OCI-LY1 (cell line): ENCODE measurements around the gene IFRD2.

Source experiments
- H2AFZ ChIP-seq: fragments of 200-600 bp; sonication (generic), shearing (Covaris generic); 2 replicates; pipeline ENCODE4 v1.6.0; 2014; ENCODE audit warnings: antibody characterized with exemption, mild to moderate bottlenecking, low read length
- H3F3A ChIP-seq: fragments of 200-600 bp; sonication (generic), shearing (Covaris generic); 2 replicates; pipeline ENCODE4 v1.6.0; 2014; ENCODE audit warnings: mild to moderate bottlenecking, antibody characterized with exemption, low read length, moderate library complexity; ENCODE audit not compliant: insufficient read depth
- H3K27ac ChIP-seq: fragments of 200-600 bp; sonication (generic); 2 replicates; pipeline ENCODE4 v1.5.1; 2014; ENCODE audit warnings: low read length, mixed run types, mild to moderate bottlenecking, low read depth; ENCODE audit not compliant: poor library complexity, severe bottlenecking
- H3K27me3 ChIP-seq: fragments of 200-600 bp; sonication (generic); 2 replicates; pipeline ENCODE4 v1.6.0; 2014; ENCODE audit warnings: antibody characterized with exemption, mild to moderate bottlenecking, low read length, moderate library complexity; ENCODE audit not compliant: insufficient read depth
- H3K36me3 ChIP-seq: fragments of 200-600 bp; sonication (generic); 2 replicates; pipeline ENCODE4 v1.6.1; 2014; ENCODE audit warnings: mild to moderate bottlenecking, antibody characterized with exemption, low read length, moderate library complexity, mixed read lengths; ENCODE audit not compliant: insufficient read depth
- H3K4me1 ChIP-seq: fragments of 200-600 bp; sonication (generic); 2 replicates; pipeline ENCODE4 v1.5.1; 2014; ENCODE audit warnings: mild to moderate bottlenecking, low read length, moderate library complexity; ENCODE audit not compliant: insufficient read depth, severe bottlenecking
- H3K4me2 ChIP-seq: fragments of 200-600 bp; sonication (generic), shearing (Covaris generic); 2 replicates; pipeline ENCODE4 v1.6.1; 2014; ENCODE audit warnings: low read length
- H3K4me3 ChIP-seq: fragments of 200-600 bp; sonication (generic); 2 replicates; pipeline ENCODE4 v1.5.1; 2014; ENCODE audit warnings: low read length, low read depth, mild to moderate bottlenecking, mixed read lengths; ENCODE audit not compliant: poor library complexity, severe bottlenecking
- H3K79me2 ChIP-seq: fragments of 200-600 bp; shearing (Covaris generic); 2 replicates; pipeline ENCODE4 v1.6.1; 2016; ENCODE audit warnings: mixed run types, low read length, mixed read lengths; ENCODE audit not compliant: insufficient read depth
- H3K9ac ChIP-seq: fragments of 200-600 bp; sonication (generic), shearing (Covaris generic); 2 replicates; pipeline ENCODE4 v1.6.1; 2014; ENCODE audit warnings: mild to moderate bottlenecking, low read length, mixed read lengths
- H3K9me2 ChIP-seq: fragments of 200-600 bp; sonication (generic), shearing (Covaris generic); 2 replicates; pipeline ENCODE4 v1.6.1; 2014; ENCODE audit warnings: low read depth, mild to moderate bottlenecking, low read length, mixed read lengths
- H3K9me3 ChIP-seq: fragments of 200-600 bp; shearing (Covaris generic); 2 replicates; pipeline ENCODE4 v1.6.1; 2014; ENCODE audit warnings: low read length, mixed read lengths
- H4K20me1 ChIP-seq: fragments of 200-600 bp; sonication (generic), shearing (Covaris generic); 2 replicates; pipeline ENCODE4 v1.6.0; 2016; ENCODE audit warnings: mild to moderate bottlenecking, low read length; ENCODE audit not compliant: insufficient read depth
- EZH2 ChIP-seq: fragments of 200-600 bp; sonication (generic), shearing (Covaris generic); IDR thresholded peaks from 2 replicates; pipeline ENCODE4 v1.8.0; 2017; ENCODE audit warnings: borderline replicate concordance, mixed run types, mild to moderate bottlenecking, antibody characterized with exemption, low read length, moderate library complexity, mixed read lengths
- TF ChIP-seq, protein P1 (sequence below): fragments of 200-600 bp; sonication (generic), shearing (Covaris generic); IDR thresholded peaks from 2 replicates; pipeline ENCODE4 v1.5.1; 2017; ENCODE audit warnings: mild to moderate bottlenecking, antibody characterized with exemption, low read length, moderate library complexity, mixed read lengths

Gene IFRD2

DNA sequence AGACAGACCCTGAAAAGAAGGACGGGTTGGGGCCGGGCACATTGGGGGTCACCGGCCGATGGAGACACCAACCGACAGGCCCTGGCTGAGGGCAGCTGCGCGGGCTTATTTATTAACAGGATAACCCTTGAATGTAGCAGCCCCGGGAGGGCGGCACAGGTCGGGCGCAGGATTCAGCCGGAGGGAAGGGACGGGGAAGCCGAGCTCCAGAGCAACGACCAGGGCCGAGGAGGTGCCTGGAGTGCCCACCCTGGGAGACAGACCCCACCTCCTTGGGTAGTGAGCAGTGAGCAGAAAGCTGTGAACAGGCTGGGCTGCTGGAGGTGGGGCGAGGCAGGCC lies 15.5 kb downstream of the IFRD2 start:
- Histone ChIP-seq H3K9ac (no peak overlapping the region), H4K20me1 (no peaks in the 10 kb centered on the region), H3K27ac (no peak overlapping the region), H3K27me3 (no peaks in the 10 kb centered on the region), H3K4me2 (no peak overlapping the region), H3K36me3 (no peaks in the 10 kb centered on the region), H3F3A (no peaks in the 10 kb centered on the region), H3K9me2 (no peaks in the 10 kb centered on the region), H2AFZ (no peak overlapping the region), H3K4me3 (no peak overlapping the region), H3K9me3 (no peaks in the 10 kb centered on the region), H3K79me2 (no peaks in the 10 kb centered on the region), H3K4me1 (peaks cover 6% of the 10 kb centered on the region)
- no peak for TF ChIP-seq EZH2
- TF ChIP-seq, protein P1, sequence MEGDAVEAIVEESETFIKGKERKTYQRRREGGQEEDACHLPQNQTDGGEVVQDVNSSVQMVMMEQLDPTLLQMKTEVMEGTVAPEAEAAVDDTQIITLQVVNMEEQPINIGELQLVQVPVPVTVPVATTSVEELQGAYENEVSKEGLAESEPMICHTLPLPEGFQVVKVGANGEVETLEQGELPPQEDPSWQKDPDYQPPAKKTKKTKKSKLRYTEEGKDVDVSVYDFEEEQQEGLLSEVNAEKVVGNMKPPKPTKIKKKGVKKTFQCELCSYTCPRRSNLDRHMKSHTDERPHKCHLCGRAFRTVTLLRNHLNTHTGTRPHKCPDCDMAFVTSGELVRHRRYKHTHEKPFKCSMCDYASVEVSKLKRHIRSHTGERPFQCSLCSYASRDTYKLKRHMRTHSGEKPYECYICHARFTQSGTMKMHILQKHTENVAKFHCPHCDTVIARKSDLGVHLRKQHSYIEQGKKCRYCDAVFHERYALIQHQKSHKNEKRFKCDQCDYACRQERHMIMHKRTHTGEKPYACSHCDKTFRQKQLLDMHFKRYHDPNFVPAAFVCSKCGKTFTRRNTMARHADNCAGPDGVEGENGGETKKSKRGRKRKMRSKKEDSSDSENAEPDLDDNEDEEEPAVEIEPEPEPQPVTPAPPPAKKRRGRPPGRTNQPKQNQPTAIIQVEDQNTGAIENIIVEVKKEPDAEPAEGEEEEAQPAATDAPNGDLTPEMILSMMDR, result no peak

DNA sequence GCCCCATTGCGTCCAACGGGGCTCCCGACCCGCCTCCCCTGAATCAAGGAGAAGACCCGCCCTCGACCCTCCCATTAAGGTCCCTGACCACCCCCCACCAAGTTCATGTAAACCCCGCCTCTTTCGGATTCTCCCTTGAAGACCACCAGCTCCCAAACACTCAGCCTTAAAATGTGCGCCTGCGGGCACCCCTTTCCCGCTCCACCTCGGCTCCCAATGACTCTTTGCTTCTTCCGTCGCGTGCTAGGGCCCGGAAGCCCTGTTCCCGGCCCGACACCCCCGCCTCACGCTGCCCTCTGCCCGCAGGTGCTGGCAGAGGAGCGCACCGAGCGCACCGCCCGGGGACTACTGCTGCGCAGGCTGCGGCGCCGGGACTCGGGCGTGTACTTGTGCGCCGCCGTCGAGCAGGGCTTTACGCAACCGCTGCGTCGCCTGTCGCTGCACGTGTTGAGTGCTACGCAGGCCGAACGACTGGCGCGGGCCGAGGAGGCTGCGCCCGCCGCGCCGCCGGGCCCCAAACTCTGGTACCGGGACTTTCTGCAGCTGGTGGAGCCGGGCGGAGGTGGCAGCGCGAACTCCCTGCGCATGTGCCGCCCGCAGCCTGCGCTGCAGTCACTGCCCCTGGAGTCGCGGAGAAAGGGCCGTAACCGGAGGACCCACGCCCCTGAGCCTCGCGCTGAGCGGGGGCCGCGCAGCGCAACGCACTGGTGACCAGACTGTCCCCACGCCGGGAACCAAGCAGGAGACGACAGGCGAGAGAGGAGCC lies 16.1 kb downstream of the IFRD2 start:
- no peak overlapping the region for H3K27ac ChIP-seq
- H3F3A ChIP-seq, result no peaks in the 10 kb centered on the region
- no peaks in the 10 kb centered on the region for H4K20me1 ChIP-seq
- no peak overlapping the region for H3K4me2 ChIP-seq
- no peak overlapping the region for H3K4me3 ChIP-seq
- H3K27me3 ChIP-seq, result no peaks in the 10 kb centered on the region
- no peaks in the 10 kb centered on the region for H3K36me3 ChIP-seq
- H3K9ac ChIP-seq, result no peak overlapping the region
- TF ChIP-seq EZH2, result no peak
- H3K4me1 ChIP-seq, result peaks cover 6% of the 10 kb centered on the region
- H2AFZ ChIP-seq, result no peak overlapping the region
- no peaks in the 10 kb centered on the region for H3K9me3 ChIP-seq
- H3K9me2 ChIP-seq, result no peaks in the 10 kb centered on the region
- no peaks in the 10 kb centered on the region for H3K79me2 ChIP-seq

- H3K4me2 ChIP-seq, result no peak overlapping the region; the same call in 1 of the 2 replicates
- H3K9ac ChIP-seq, result no peak overlapping the region
- no peak overlapping the region for H2AFZ ChIP-seq
- H3K36me3 ChIP-seq, result no peaks in the 10 kb centered on the region
- H3F3A ChIP-seq, result no peaks in the 10 kb centered on the region
- no peaks in the 10 kb centered on the region for H3K79me2 ChIP-seq
- no peaks in the 10 kb centered on the region for H4K20me1 ChIP-seq
- no peaks in the 10 kb centered on the region for H3K9me3 ChIP-seq
- peaks cover 6% of the 10 kb centered on the region for H3K4me1 ChIP-seq
- H3K9me2 ChIP-seq, result no peaks in the 10 kb centered on the region
- no peaks in the 10 kb centered on the region for H3K27me3 ChIP-seq
- no peak overlapping the region for H3K27ac ChIP-seq
- H3K4me3 ChIP-seq, result no peak overlapping the region
- TF ChIP-seq EZH2, result no peak
- TF ChIP-seq, protein P1, result no peak
These were observed 16.9 kb downstream of the IFRD2 start for GRCh38 chr3:50275141-50275995.
